ENCODE measurements around the gene DIP2C.
"Not testable (repeated sequence)": the region's sequence is repeated elsewhere in the genome, so short reads cannot be mapped to it uniquely, and the experiment has no call there.

DIP2C gene

GRCh38 chr10:310371-310770 lies 379.1 kb downstream of the DIP2C start:
- DNase-seq: no peak

DNA sequence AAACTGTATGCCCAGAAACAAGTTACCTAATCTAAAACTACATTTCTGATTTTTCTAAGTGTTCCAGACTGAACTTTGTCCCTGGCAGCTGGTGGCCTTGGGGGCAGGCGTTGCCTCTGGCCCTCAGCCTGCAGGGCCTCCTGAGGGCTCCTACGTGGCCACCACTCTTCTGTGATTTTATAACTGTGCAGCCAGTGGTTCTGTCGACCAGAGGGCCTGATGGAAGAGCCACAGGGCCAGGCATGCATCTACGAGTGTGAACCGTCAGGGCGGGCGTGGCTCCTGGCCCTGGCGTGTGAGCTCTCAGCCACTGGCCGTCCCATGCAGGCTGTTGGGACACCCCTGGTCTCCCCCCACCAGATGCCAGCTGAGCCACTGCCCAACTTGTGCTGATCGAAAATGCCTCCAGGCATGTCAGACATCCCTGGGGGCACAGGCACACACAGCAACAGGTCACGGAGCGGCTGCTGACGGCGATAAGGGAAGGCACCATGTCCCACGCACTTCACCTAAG lies 380.8 kb downstream of the DIP2C start:
- no peak for DNase-seq

- no peak for DNase-seq
These were observed 381.4 kb downstream of the DIP2C start for GRCh38 chr10:308101-308500.

DNA sequence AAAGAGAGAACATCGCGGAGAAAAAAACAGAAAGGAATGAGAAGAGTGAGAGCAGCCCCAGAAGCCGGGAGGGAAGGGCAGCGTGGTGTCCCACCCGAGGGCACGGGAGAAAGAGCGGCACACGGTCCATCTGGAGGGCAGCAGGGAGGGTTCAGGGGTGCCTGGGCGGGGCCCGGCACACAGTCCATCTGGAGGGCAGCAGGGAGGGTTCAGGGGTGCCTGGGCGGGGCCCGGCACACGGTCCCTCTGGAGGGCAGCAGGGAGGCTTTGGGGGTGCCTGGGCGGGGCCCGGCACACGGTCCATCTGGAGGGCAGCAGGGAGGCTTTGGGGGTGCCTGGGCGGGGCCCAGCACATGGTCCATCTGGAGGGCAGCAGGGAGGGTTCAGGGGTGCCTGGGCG lies 381.8 kb downstream of the DIP2C start:
- no peak for DNase-seq

DNA sequence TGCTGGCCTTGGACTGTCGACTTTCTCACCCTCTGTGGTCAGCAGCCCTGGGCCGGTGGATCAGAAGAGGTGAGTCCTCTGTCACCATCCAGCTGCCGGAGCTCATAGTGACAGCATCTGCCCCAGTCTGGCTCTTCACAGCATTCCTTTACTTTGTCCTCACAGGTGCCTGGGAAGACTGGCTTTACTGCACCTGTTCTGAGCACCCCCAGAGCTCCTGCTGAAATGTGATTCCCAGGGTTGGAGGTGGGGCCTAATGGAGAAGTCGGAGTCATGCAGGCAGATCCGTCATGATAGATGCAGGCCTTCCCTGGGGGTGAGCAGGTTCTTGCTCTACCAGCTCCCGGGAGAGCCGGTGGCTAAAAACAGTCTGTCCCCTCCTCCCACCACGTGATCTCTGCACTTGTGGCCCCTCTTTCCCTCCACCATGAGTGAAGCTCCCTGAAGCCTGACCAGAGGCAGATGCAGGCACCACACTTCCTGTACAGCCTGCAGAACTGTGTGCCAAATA lies 382.7 kb downstream of the DIP2C start:
- DNase-seq: no peak

DNA sequence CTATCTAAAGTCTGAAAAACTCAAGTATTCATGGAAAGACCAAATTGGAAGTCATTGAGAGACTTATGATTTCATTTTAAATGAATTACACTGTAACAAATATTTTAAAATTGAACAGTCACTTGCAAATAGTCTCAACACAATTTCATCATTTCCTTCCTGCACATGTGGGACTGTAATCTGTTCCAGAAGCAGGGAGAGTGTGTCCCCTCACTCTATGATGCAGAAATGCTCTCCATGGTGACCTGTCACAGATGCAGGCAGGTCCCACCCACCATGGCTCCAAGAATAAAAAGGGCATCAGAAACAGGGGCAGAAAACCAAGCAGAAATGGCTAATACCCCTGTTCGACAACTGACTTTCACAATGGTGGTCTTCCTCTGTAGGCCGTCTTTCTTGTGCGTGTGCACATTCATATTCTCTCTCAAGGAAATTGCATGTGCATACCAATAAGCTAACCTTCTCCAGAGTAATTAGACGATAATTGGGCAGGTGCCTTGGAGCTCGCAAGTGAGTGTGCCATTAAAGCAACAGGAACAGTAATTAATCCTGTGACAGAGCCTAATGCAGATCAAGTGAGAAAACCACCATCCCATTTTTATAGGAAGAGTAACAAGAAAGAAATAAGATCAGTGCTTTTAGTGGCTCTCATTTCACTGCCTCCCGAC lies 383.3 kb downstream of the DIP2C start:
- no peak for DNase-seq

DNA sequence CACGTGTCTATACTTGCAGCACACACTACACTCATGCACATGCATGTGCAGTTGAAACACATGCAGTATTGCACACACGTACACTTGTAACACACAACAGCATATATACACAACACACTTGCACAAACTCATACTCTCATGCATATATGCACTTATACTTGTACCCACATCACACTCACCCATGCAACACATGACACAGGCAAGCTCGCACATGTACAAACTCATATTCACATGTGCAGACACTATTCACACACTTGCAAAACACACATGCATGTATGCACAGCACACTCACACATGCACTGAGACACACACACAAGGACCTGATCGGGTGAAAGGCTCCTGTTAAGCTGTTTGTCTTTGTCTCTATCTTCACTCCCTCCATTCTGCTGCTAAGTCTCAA lies 384.4 kb downstream of the DIP2C start:
- DNase-seq: no peak

- DNase-seq: no peak
These were observed 387.9 kb downstream of the DIP2C start for GRCh38 chr10:301536-301935.

DNA sequence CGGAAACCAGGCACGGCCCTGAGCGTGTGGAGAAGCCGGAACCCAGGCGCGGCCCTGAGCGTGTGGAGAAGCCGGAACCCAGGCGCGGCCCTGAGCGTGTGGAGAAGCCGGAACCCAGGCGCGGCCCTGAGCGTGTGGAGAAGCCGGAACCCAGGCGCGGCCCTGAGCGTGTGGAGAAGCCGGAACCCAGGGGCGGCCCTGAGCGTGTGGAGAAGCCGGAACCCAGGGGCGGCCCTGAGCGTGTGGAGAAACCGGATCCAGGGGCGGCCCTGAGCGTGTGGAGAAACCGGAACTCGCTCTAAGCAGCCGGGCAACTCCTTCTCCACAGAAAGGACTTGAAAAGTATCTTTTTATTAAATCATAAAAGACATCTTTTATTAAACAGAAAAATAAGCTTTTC lies 388.9 kb downstream of the DIP2C start:
- DNase-seq: not testable (repeated sequence)

- no peak for DNase-seq
These were observed 389.5 kb downstream of the DIP2C start for GRCh38 chr10:299969-300368.

DNA sequence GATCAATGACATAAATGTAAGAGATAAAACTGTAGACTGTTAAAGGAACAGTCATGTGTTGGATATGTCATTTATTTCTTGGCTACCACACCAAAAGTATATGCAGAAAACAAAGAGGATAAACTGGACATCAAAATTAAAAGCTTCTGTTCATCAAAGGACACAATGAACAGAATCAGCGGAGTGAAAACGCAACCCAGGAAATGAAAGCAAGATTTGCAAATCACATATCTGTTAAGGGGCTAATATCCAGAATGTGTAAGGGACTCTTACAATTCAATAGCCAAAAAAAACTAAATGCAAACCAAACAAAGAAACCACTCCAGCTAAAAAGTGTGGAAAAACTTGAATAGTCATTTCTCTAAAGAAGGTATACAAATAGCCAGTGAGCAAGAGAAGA lies 390.0 kb downstream of the DIP2C start:
- no peak for DNase-seq

DNA sequence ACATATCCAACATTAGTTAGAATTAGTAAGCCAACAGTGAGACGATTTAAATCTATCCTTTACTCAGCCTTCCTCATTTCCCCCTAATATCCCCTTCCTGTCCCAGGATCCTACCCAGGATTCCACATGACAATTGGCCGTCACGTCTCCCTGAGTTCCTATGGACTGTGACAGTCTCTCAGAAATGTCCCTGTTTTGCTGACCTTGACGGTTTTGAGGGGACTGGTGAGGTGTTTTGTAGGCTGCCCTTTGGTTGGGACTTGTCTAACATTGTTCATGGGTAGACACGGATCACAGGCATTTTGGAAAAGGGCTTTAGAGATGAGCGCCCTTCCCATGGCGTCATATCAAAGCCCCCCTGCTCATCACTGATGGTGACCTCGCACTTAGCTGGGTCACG lies 391.4 kb downstream of the DIP2C start:
- no peak for DNase-seq

GRCh38 chr10:297567-297966 lies 391.9 kb downstream of the DIP2C start:
- no peak for DNase-seq

DNA sequence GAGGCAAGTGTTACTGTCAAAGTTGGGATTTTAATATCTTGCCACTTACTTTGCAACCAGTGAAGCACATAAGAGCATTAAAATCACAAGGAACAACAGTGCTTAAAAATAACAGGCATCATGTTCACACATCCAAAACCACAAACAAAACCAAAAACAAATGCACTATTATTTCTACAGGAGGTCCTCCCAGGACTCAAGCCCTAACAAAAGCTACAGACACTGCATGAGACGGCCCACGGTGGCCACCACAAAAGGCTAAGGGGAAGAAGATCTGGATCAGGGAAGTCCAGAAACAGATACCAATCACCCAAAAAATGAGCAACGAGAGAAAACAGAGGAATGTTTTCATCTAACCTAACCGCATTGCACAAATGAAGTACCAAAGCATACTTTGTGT lies 395.8 kb downstream of the DIP2C start:
- DNase-seq: no peak

DNA sequence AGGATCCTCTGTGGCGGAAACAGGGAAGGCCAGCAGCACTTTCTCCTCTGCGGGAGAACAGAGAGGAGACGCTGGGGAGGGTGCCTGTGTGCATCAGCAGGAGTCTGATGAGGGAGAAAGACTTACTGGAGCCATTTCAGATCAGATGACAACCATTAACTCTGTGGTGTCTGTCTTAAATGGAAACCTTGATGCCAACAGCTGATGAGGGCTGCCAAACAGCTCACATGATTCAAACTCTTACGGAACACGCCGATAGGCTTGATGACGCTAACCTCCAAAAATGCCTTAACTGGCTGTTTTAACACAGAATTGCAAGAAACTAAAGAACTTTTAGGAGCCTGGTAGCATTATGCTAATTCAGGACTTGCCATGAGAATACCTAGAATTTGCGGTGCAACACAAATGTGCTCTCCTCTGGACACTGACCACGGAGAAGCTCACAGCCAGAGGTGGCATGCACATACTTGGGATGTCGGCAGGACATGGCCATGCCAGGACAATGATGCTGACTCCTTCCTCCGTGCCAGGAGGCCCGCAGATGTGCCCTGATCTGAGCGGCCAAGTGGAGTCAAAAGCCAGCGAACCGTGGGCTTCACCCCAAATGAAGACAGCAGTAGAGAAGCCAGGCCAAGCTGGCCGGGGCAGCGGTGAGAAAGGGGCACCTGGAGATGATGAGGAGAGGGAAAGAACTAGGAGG lies 399.3 kb downstream of the DIP2C start:
- no peak for DNase-seq

DNA sequence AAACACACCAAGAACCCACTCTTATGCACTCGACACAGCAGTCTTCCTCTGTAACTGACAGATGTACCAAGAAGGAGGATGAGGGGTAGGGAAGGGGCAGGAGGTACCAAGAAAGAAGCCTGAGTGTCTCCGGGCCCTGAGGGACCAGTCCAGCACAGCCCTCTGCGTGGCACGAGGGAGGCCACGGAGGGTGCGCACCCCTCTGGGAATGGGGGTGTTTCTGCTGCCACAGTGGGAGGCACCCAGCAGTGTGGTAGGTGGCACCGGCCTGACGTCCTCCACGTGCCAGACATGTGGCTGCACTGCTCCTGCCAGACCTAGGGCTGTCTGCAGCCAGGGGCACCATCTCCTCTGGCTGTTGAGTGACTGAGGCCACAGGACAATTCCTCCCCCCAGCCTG lies 399.9 kb downstream of the DIP2C start:
- no peak for DNase-seq

DNA sequence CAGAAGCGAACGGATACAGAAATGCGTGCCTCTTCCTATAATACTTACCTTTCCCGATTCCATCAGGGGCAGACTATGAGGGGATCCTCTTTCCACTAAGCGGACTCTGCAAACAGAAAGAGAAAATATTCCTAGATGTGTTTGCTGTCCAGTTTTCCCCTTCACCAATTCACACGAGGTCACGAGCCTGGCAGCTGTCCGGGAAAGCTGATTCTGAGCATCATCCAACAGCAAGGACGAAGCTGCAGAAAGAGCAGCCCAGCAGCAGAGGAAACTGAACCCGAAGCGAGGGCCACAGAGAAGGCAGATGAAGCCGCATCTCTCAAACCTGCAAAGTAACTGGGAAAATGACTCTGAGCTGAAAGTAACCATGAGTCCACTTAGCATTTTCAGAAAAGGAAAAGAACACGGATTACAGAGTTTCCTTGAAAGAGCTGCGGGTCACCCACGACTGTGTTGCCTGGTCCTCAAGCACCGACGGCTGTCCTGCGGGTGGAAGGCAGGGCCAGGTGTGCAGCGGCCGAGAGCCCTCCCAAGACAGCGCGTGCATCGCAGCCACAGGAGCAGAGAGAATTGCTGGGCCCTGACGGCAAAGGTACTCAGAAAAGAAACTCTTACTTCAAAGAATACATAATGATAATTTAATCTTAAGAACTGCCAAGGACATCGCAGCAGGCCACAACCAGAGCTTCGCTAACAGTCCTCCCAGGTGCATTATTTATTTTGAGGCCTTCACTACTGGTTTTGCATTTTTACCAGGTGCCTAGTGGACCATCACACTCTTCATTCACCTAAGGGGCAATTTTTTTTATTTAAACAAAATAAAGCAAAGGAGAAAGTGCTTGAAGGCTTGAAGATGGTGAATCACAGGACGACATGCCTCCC lies 400.9 kb downstream of the DIP2C start:
- no peak for DNase-seq

- no peak for DNase-seq
These were observed 401.7 kb downstream of the DIP2C start for GRCh38 chr10:287814-288213.

DNA sequence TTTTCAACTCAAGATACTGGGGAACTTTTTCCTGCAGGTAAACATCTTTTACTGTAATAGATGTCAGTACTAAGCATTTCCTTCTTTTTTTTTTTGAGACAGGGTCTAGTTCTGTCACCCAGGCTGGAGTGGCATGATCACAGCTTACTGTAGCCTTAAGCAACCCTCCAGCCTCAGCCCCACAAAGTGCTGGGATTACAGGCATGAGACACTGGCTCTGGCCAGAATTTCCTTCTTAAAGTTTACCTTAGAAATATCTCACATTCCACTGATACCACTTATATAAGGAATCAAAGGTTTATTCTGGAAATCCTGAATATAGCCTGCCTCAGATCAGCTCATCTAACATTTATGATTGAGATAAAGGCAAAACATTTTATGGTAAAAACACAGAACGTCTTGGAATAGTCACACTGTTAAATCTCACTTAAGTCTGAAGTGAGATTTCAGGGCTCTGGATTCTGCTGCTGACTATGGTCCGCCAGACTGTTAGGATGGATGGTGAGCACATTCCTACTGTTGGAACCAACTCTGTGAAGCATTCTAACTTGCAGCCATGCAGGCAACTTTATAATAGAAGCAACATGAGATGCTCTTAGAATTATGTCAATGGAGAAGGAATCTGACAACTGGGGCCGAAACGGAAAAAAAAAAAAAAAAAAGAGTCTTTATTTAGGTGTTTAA lies 402.3 kb downstream of the DIP2C start:
- no peak for DNase-seq

DNA sequence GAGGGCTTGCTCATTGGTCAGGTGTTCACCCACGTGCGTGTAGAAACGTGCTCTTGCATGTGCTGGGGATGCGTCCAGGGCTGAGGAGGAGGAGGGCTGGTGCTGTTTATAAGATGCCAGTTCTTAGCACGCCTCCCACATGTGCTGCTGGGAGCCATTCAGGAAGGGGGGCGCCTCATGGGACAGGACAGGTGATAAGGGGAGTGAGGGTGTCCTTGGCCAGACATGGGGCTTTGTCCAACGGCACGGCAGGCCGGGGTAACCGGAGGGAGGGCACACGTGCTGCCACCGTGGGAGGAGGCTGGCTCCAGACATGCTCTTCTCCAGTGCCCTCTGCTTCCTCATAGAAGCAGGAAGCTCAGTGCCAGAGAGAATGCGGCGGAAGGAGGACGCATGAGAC lies 404.3 kb downstream of the DIP2C start:
- DNase-seq: no peak

DNA sequence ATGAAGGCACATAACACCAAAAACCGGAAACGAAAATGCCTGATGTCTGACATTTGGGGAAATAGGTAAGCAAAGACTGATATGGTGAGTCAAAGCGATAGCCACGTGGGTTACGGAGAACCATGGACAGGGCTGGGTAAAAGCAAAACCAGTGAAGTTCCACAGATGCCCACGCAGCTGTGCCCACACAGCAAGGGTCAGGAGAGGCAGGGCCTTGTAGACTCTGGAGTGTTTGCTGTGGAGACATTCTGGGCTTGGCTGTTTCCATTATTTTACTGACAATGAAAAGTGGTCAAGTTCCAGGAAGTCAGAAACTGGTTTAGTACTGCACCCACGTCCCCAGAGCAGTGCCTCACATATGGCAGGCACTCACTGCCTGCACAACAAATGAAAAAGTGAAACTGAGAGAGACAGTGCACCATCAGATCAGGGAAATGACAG lies 405.5 kb downstream of the DIP2C start:
- no peak for DNase-seq

GRCh38 chr10:283140-283479 lies 406.4 kb downstream of the DIP2C start:
- DNase-seq: no peak
